ENCODE measurements around the gene GRIA2.

Gene GRIA2

DNA sequence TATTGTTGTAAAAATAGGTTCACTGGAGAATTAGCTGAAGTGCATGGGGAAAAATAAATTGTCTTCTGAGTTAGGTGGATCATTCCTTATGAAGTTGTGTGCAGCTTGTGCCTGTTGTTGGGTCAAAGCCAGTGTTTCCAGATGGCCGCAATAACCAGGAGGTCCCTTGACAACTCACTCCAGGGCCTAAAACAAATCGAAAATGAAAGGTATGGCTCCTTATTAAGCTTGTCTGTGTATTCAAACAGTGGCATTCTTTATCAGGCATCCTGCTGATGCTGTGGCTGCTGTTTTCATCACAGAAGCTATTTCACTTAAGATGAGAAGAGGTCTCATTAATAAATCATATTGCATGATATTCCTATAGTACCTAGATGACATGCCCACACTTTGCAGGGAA, 80.2 kb downstream of the GRIA2 start:
- POLR2A ChIA-PET = no interaction called here
- no peaks in the 10 kb centered on the region for H3K36me3 ChIP-seq (ENCODE audit: control insufficient read depth in 4 of 4, insufficient read depth in 4 of 4, low read length in 3 of 4)
- no peaks in the 10 kb centered on the region for H3K4me1 ChIP-seq (ENCODE audit: control extremely low read depth in 1 of 4, control insufficient read depth in 4 of 4, insufficient read depth in 4 of 4, low read length in 3 of 4)
- no peak for DNase-seq
- 100% methylated on average over 1 of the region's 2 CpGs for WGBS (ENCODE audit: insufficient coverage)
- H3K4me3 ChIP-seq (ENCODE audit: control insufficient read depth in 1 of 7, extremely low read depth in 1 of 7, insufficient read depth in 4 of 7, low read depth in 2 of 7, low read length in 6 of 7) = no peak overlapping the region
- peaks cover 0 to 1% (median 0%) of the 10 kb centered on the region in 5 experiments for H3K27me3 ChIP-seq (replicated peaks in 2 of 5; ENCODE audit: control insufficient read depth in 4 of 5, insufficient read depth in 5 of 5, low read length in 4 of 5)
- H3K9me3 ChIP-seq (ENCODE audit: control extremely low read depth in 1 of 5, control insufficient read depth in 4 of 5, insufficient read depth in 2 of 5, low read depth in 1 of 5, low read length in 4 of 5) = no peaks in the 10 kb centered on the region
- H3K27ac ChIP-seq (ENCODE audit: insufficient read depth in 1 of 2, low read depth in 1 of 2, low read length in 2 of 2, poor library complexity in 1 of 2, severe bottlenecking in 2 of 2) = no peak overlapping the region
- CTCF ChIA-PET = no interaction called here

- CTCF ChIA-PET = interaction anchor here (0.8 kb wide), 1 partner anchor 521 kb away, joined by 3 read pairs; no protein-coding TSS in a partner anchor
- Histone ChIP-seq H3K27me3 (replicated peaks in 2 of 5; ENCODE audit: control insufficient read depth in 4 of 5, insufficient read depth in 5 of 5, low read length in 4 of 5) (peaks cover 0 to 1% (median 0%) of the 10 kb centered on the region in 5 experiments), H3K4me3 (ENCODE audit: control insufficient read depth in 1 of 7, extremely low read depth in 1 of 7, insufficient read depth in 4 of 7, low read depth in 2 of 7, low read length in 6 of 7) (no peak overlapping the region), H3K4me1 (ENCODE audit: control extremely low read depth in 1 of 4, control insufficient read depth in 4 of 4, insufficient read depth in 4 of 4, low read length in 3 of 4) (no peaks in the 10 kb centered on the region), H3K36me3 (ENCODE audit: control insufficient read depth in 4 of 4, insufficient read depth in 4 of 4, low read length in 3 of 4) (no peaks in the 10 kb centered on the region), H3K27ac (ENCODE audit: insufficient read depth in 1 of 2, low read depth in 1 of 2, low read length in 2 of 2, poor library complexity in 1 of 2, severe bottlenecking in 2 of 2) (no peak overlapping the region), H3K9me3 (ENCODE audit: control extremely low read depth in 1 of 5, control insufficient read depth in 4 of 5, insufficient read depth in 2 of 5, low read depth in 1 of 5, low read length in 4 of 5) (no peaks in the 10 kb centered on the region)
- POLR2A ChIA-PET = no interaction called here
- whole genome bisulfite sequencing (ENCODE audit: insufficient coverage) = 69% methylated on average over 2 of the region's 6 CpGs
- DNase-seq = no peak
Observed at GRCh38 chr4:157303471-157303960, 83.0 kb downstream of the GRIA2 start.

DNA sequence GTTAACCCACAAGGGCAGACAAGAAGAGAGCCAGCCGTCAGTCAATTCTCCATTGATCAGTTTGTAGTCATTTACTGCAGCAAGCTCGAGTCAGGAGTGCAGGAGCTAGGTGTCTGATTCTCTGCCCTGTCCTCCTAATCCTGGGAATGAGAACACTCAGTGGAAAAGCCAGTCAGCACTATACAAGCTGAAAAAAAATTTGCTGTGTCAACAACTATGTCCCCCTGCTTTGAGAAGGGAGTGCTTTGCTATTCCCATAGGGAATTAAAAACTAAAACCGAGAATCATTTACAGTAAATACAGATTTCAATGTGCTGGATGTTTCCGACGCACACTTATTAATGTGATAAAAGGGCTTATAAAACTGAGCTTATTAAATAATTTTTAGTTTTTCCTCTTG, 84.2 kb downstream of the GRIA2 start:
- Histone ChIP-seq H3K27me3 (replicated peaks in 2 of 5; ENCODE audit: control insufficient read depth in 4 of 5, insufficient read depth in 5 of 5, low read length in 4 of 5) (peaks cover 0 to 1% (median 0%) of the 10 kb centered on the region in 5 experiments), H3K27ac (ENCODE audit: insufficient read depth in 1 of 2, low read depth in 1 of 2, low read length in 2 of 2, poor library complexity in 1 of 2, severe bottlenecking in 2 of 2) (no peak overlapping the region), H3K4me3 (ENCODE audit: control insufficient read depth in 1 of 7, extremely low read depth in 1 of 7, insufficient read depth in 4 of 7, low read depth in 2 of 7, low read length in 6 of 7) (no peak overlapping the region), H3K36me3 (ENCODE audit: control insufficient read depth in 4 of 4, insufficient read depth in 4 of 4, low read length in 3 of 4) (no peaks in the 10 kb centered on the region), H3K9me3 (ENCODE audit: control extremely low read depth in 1 of 5, control insufficient read depth in 4 of 5, insufficient read depth in 2 of 5, low read depth in 1 of 5, low read length in 4 of 5) (no peaks in the 10 kb centered on the region), H3K4me1 (ENCODE audit: control extremely low read depth in 1 of 4, control insufficient read depth in 4 of 4, insufficient read depth in 4 of 4, low read length in 3 of 4) (no peaks in the 10 kb centered on the region)
- ChIA-PET CTCF (no interaction called here), POLR2A (no interaction called here)
- no peak for DNase-seq
- WGBS (ENCODE audit: insufficient coverage) = 84% methylated on average over 2 of the region's 5 CpGs

DNA sequence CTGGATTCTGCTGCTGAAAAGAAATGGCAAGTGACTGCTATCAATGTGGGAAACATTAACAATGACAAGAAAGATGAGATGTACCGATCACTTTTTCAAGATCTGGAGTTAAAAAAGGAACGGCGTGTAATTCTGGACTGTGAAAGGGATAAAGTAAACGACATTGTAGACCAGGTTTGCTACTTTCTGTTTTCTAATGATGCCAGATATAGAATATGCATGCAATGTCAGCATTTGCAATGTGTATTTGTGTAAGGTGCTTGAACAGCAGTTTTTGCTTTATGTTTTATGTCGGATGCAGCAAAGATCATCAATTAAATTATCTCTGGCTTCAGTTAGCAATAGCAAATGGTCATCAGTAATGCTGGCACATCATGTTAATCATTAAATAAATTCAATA, 92.2 kb downstream of the GRIA2 start:
- WGBS (ENCODE audit: insufficient coverage) = 89% methylated on average over 5 of the region's 5 CpGs
- no peak overlapping the region for H3K27ac ChIP-seq (ENCODE audit: insufficient read depth in 1 of 2, low read depth in 1 of 2, low read length in 2 of 2, poor library complexity in 1 of 2, severe bottlenecking in 2 of 2)
- no peaks in the 10 kb centered on the region for H3K4me1 ChIP-seq (ENCODE audit: control extremely low read depth in 1 of 4, control insufficient read depth in 4 of 4, insufficient read depth in 4 of 4, low read length in 3 of 4)

DNA sequence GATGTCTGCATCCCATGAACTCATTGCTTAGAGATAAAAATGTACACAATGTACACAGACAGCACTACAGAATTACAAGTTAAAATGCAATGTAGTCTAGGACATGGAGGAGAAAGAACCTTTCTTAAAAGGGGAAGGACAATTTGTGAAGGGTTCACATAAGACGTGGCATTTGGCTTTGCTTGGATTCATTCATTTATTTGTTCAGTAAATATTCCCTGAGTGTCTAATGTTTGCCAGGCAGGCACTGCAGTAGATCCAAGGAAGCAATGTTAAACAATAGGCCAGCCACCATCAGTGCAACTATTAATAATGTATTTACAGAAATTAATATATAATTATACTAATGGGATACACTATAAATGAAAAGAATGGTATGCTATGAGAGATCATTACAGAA, 94.4 kb downstream of the GRIA2 start:
- no peaks in the 10 kb centered on the region for H3K36me3 ChIP-seq (ENCODE audit: control insufficient read depth in 4 of 4, insufficient read depth in 4 of 4, low read length in 3 of 4)
- H3K27ac ChIP-seq (ENCODE audit: insufficient read depth in 1 of 2, low read depth in 1 of 2, low read length in 2 of 2, poor library complexity in 1 of 2, severe bottlenecking in 2 of 2) = no peak overlapping the region
- no peak for DNase-seq
- H3K4me1 ChIP-seq (ENCODE audit: control extremely low read depth in 1 of 4, control insufficient read depth in 4 of 4, insufficient read depth in 4 of 4, low read length in 3 of 4) = no peaks in the 10 kb centered on the region
- H3K4me3 ChIP-seq (ENCODE audit: control insufficient read depth in 1 of 7, extremely low read depth in 1 of 7, insufficient read depth in 4 of 7, low read depth in 2 of 7, low read length in 6 of 7) = no peak overlapping the region
- 100% methylated on average over 1 of the region's 1 CpG for WGBS (ENCODE audit: insufficient coverage)
- H3K27me3 ChIP-seq (replicated peaks in 2 of 5; ENCODE audit: control insufficient read depth in 4 of 5, insufficient read depth in 5 of 5, low read length in 4 of 5) = no peaks in the 10 kb centered on the region
- H3K9me3 ChIP-seq (ENCODE audit: control extremely low read depth in 1 of 5, control insufficient read depth in 4 of 5, insufficient read depth in 2 of 5, low read depth in 1 of 5, low read length in 4 of 5) = no peaks in the 10 kb centered on the region
- ChIA-PET CTCF (no interaction called here), POLR2A (no interaction called here)

More for the DNA sequence above, 92.2 kb downstream of the GRIA2 start:
- ChIA-PET POLR2A (no interaction called here), CTCF (no interaction called here)
- DNase-seq = no peak
- H3K9me3 ChIP-seq (ENCODE audit: control extremely low read depth in 1 of 5, control insufficient read depth in 4 of 5, insufficient read depth in 2 of 5, low read depth in 1 of 5, low read length in 4 of 5) = no peaks in the 10 kb centered on the region
- no peaks in the 10 kb centered on the region for H3K27me3 ChIP-seq (replicated peaks in 2 of 5; ENCODE audit: control insufficient read depth in 4 of 5, insufficient read depth in 5 of 5, low read length in 4 of 5)
- no peaks in the 10 kb centered on the region for H3K36me3 ChIP-seq (ENCODE audit: control insufficient read depth in 4 of 4, insufficient read depth in 4 of 4, low read length in 3 of 4)
- H3K4me3 ChIP-seq (ENCODE audit: control insufficient read depth in 1 of 7, extremely low read depth in 1 of 7, insufficient read depth in 4 of 7, low read depth in 2 of 7, low read length in 6 of 7) = no peak overlapping the region

DNA sequence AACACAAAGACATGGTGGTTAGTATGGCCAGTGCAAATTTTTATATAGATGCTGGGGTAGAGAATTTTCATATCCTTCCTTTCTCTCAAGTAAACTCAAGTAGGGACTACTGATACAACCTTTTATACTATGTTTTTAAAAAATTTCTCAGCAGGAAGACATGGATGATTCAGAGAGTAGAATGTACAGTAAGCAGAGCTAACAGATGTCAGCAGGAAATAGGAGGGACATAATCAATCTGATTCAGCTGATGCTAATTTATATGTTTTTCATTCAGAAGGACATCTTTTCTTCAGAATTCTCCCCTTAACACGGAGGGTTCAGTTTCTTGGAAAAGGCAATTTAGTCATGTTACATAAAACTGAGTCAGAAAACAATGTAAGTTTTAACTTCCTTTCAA, 95.4 kb downstream of the GRIA2 start:
- no peak for DNase-seq

GRCh38 chr4:157320092-157320491, 99.6 kb downstream of the GRIA2 start:
- Histone ChIP-seq H3K4me1 (ENCODE audit: control extremely low read depth in 1 of 4, control insufficient read depth in 4 of 4, insufficient read depth in 4 of 4, low read length in 3 of 4) (no peaks in the 10 kb centered on the region), H3K36me3 (ENCODE audit: control insufficient read depth in 4 of 4, insufficient read depth in 4 of 4, low read length in 3 of 4) (no peaks in the 10 kb centered on the region), H3K27ac (ENCODE audit: insufficient read depth in 1 of 2, low read depth in 1 of 2, low read length in 2 of 2, poor library complexity in 1 of 2, severe bottlenecking in 2 of 2) (no peak overlapping the region), H3K9me3 (ENCODE audit: control extremely low read depth in 1 of 5, control insufficient read depth in 4 of 5, insufficient read depth in 2 of 5, low read depth in 1 of 5, low read length in 4 of 5) (no peaks in the 10 kb centered on the region), H3K4me3 (ENCODE audit: control insufficient read depth in 1 of 7, extremely low read depth in 1 of 7, insufficient read depth in 4 of 7, low read depth in 2 of 7, low read length in 6 of 7) (no peak overlapping the region), H3K27me3 (replicated peaks in 2 of 5; ENCODE audit: control insufficient read depth in 4 of 5, insufficient read depth in 5 of 5, low read length in 4 of 5) (no peaks in the 10 kb centered on the region)
- WGBS (ENCODE audit: insufficient coverage) = no CpG with 5 or more reads among the region's 2 CpGs
- no peak for DNase-seq
- CTCF ChIA-PET = no interaction called here
- POLR2A ChIA-PET = no interaction called here

More for the DNA sequence above, 95.4 kb downstream of the GRIA2 start:
- ChIA-PET CTCF (no interaction called here), POLR2A (interaction anchor here (0.7 kb wide), 1 partner anchor 131 kb away, joined by 3 read pairs; no protein-coding TSS in a partner anchor)
- no peak overlapping the region for H3K4me3 ChIP-seq (ENCODE audit: control insufficient read depth in 1 of 7, extremely low read depth in 1 of 7, insufficient read depth in 4 of 7, low read depth in 2 of 7, low read length in 6 of 7)
- H3K36me3 ChIP-seq (ENCODE audit: control insufficient read depth in 4 of 4, insufficient read depth in 4 of 4, low read length in 3 of 4) = no peaks in the 10 kb centered on the region
- H3K27ac ChIP-seq (ENCODE audit: insufficient read depth in 1 of 2, low read depth in 1 of 2, low read length in 2 of 2, poor library complexity in 1 of 2, severe bottlenecking in 2 of 2) = no peak overlapping the region
- no peaks in the 10 kb centered on the region for H3K27me3 ChIP-seq (replicated peaks in 2 of 5; ENCODE audit: control insufficient read depth in 4 of 5, insufficient read depth in 5 of 5, low read length in 4 of 5)
- no CpG with 5 or more reads among the region's 1 CpG for WGBS (ENCODE audit: insufficient coverage)
- H3K4me1 ChIP-seq (ENCODE audit: control extremely low read depth in 1 of 4, control insufficient read depth in 4 of 4, insufficient read depth in 4 of 4, low read length in 3 of 4) = no peaks in the 10 kb centered on the region
- H3K9me3 ChIP-seq (ENCODE audit: control extremely low read depth in 1 of 5, control insufficient read depth in 4 of 5, insufficient read depth in 2 of 5, low read depth in 1 of 5, low read length in 4 of 5) = no peaks in the 10 kb centered on the region

Data from common myeloid progenitor, CD34-positive (primary cell).